Neural progenitor cell (in vitro differentiated cells): Measurements from ENCODE around the gene DDX4.

Source experiments
- EZH2 ChIP-seq: fragments of 200-600 bp; sonication (generic); IDR thresholded peaks from 2 replicates; pipeline ENCODE4 v1.6.1; 2017; ENCODE audit warnings: antibody characterized with exemption, mild to moderate bottlenecking, moderate library complexity
- EZH2phosphoT487 ChIP-seq: fragments of 200-600 bp; sonication (generic); IDR thresholded peaks from 2 replicates; pipeline ENCODE4 v1.6.1; 2017; ENCODE audit warnings: antibody characterized with exemption
- TF ChIP-seq, protein P1 (sequence below): fragments of 200-600 bp; sonication (generic); IDR thresholded peaks from 2 replicates; pipeline ENCODE4 v1.5.1; 2017; ENCODE audit warnings: antibody characterized with exemption, mild to moderate bottlenecking

DNA sequence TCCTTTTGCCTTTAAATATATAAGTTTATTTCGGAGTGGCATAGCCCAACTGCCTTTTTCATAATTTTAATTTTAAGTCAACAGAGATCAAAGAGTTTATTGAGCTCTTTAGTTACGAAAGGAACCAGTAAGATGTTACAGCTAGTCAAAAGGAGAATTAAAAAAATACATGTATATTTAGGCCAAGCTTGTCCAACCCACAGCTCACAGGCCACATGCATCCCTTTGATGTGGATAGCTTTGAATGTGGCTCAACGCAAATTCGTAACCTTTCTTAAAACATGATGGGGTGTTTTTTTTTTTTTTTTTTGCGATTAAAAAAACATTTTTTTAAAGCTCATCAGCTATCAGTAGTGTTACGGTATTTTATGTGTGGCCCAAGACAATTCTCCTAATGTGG, 63.1 kb downstream of the DDX4 start:
- TF ChIP-seq, protein P1, sequence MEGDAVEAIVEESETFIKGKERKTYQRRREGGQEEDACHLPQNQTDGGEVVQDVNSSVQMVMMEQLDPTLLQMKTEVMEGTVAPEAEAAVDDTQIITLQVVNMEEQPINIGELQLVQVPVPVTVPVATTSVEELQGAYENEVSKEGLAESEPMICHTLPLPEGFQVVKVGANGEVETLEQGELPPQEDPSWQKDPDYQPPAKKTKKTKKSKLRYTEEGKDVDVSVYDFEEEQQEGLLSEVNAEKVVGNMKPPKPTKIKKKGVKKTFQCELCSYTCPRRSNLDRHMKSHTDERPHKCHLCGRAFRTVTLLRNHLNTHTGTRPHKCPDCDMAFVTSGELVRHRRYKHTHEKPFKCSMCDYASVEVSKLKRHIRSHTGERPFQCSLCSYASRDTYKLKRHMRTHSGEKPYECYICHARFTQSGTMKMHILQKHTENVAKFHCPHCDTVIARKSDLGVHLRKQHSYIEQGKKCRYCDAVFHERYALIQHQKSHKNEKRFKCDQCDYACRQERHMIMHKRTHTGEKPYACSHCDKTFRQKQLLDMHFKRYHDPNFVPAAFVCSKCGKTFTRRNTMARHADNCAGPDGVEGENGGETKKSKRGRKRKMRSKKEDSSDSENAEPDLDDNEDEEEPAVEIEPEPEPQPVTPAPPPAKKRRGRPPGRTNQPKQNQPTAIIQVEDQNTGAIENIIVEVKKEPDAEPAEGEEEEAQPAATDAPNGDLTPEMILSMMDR = no peak
- TF ChIP-seq EZH2 (no peak), EZH2phosphoT487 (no peak)
